A549 (cell line): Measurements from ENCODE around the gene ROR2. TPM values are rescaled to one million over a fixed set of nuclear protein-coding genes. Genes with fewer than 3 reads are reported as not detected.

Source experiments
- ATAC-seq, 2 experiments: fragments of 200-7000 bp in 1 of 2; fragments of >200 bp in 1 of 2; cut with Nextera tagmentation in 1 of 2; cut with Tn5 transposase in 1 of 2; 3 replicates each; pipeline versions ENCODE4 v1.8.0 to v1.9.1; 2018 to 2020; ENCODE audit warnings: mild to moderate bottlenecking in 1 of 2, moderate library complexity in 1 of 2
- CTCF ChIA-PET: fragments of 300-600 bp; sonication (Branson Sonifier 250); formaldehyde crosslinking; extraction: SDS; loops from one replicate; lab custom pipeline; 2021; ENCODE audit warnings: antibody characterized with exemption, inconsistent platforms; lab: Yijun Ruan, JAX
- POLR2A ChIA-PET: fragments of 350-600 bp; formaldehyde crosslinking; extraction: SDS; loops from one replicate; lab custom pipeline; 2021; ENCODE audit warnings: antibody characterized with exemption, inconsistent platforms; lab: Yijun Ruan, JAX
- DNase-seq, 2 experiments: peaks; one replicate each; pipeline versions ENCODE4 v3.0.0 to v3.0.0-alpha.2; 2011 to 2016; ENCODE audit warnings: low read depth in 1 of 2, low spot score in 1 of 2
- FAIRE-seq: peaks from 2 replicates; lab custom pipeline; 2011; peaks lifted over from hg19 to GRCh38; lab: Jason Lieb, UNC
- H3K27ac ChIP-seq, 2 experiments: fragments of >200 bp; sonication (Bioruptor Twin); formaldehyde crosslinking; 3 replicates each; pipeline ENCODE4 v1.5.1; 2016 to 2017
- H3K4me1 ChIP-seq: fragments of >200 bp; sonication (Bioruptor Twin); formaldehyde crosslinking; 3 replicates; pipeline ENCODE4 v1.6.1; 2016
- H3K4me2 ChIP-seq: fragments of >200 bp; sonication (Bioruptor Twin); formaldehyde crosslinking; 3 replicates; pipeline ENCODE4 v1.6.1; 2016
- H3K4me3 ChIP-seq: fragments of >200 bp; sonication (Bioruptor Twin); formaldehyde crosslinking; 3 replicates; pipeline ENCODE4 v1.5.1; 2016
- H3K9me3 ChIP-seq: fragments of >200 bp; sonication (Bioruptor Twin); formaldehyde crosslinking; 3 replicates; pipeline ENCODE4 v1.6.1; 2016
- CBX8 ChIP-seq: fragments of 200-600 bp; sonication (generic); IDR thresholded peaks from 2 replicates; pipeline ENCODE4 v1.6.1; 2016
- EP300 ChIP-seq, 2 experiments: fragments of >200 bp; sonication (Bioruptor Twin); formaldehyde crosslinking; IDR thresholded peaks; 2 replicates in 1 of 2; 3 replicates in 1 of 2; pipeline ENCODE4 v1.6.1; 2016 to 2017
- FOSB ChIP-seq: fragments of 250-450 bp; sonication (Bioruptor Pico); IDR thresholded peaks from 2 replicates; pipeline ENCODE4 v1.5.0; 2020; ENCODE audit warnings: mild to moderate bottlenecking, moderate library complexity
- FOSL2 ChIP-seq, 2 experiments: fragments of 450-650 bp in 1 of 2; fragments of >200 bp in 1 of 2; sonication (Bioruptor Twin) in 1 of 2; formaldehyde crosslinking; IDR thresholded peaks; 2 replicates each; pipeline versions ENCODE4 v1.5.0 to v1.6.1; 2016 to 2020; ENCODE audit warnings: mild to moderate bottlenecking in 1 of 2, moderate library complexity in 1 of 2
- HOXA7 ChIP-seq: fragments of 250-450 bp; sonication (Bioruptor Pico); IDR thresholded peaks from 2 replicates; pipeline ENCODE4 v1.5.0; 2020; ENCODE audit warnings: mild to moderate bottlenecking, moderate library complexity
- HOXB5 ChIP-seq: fragments of 250-450 bp; sonication (Bioruptor Pico); IDR thresholded peaks from 2 replicates; pipeline ENCODE4 v1.5.0; 2020; ENCODE audit warnings: mild to moderate bottlenecking, moderate library complexity
- JUN ChIP-seq, 2 experiments: fragments of >200 bp; sonication (Bioruptor Twin); formaldehyde crosslinking; IDR thresholded peaks; 2 replicates in 1 of 2; 3 replicates in 1 of 2; pipeline ENCODE4 v1.6.1; 2016 to 2017
- JUNB ChIP-seq: fragments of >200 bp; sonication (Bioruptor Twin); formaldehyde crosslinking; IDR thresholded peaks from 2 replicates; pipeline ENCODE4 v1.6.1; 2016
- KDM5A ChIP-seq: fragments of 200-600 bp; sonication (generic); IDR thresholded peaks from 2 replicates; pipeline ENCODE4 v1.6.1; 2016; ENCODE audit warnings: antibody characterized with exemption, mild to moderate bottlenecking
- MAFK ChIP-seq: fragments of 450-650 bp; IDR thresholded peaks from 2 replicates; pipeline ENCODE4 v1.6.1; 2014; ENCODE audit not compliant: partially characterized antibody
- MAZ ChIP-seq: fragments of 150-350 bp; IDR thresholded peaks from 2 replicates; pipeline ENCODE4 v1.6.1; 2014; ENCODE audit warnings: antibody characterized with exemption, low read depth, low read length, borderline replicate concordance
- NFE2L2 ChIP-seq: fragments of 150-350 bp; conservative IDR thresholded peaks from 2 replicates; pipeline ENCODE4 v1.6.1; 2014; ENCODE audit warnings: low read length
- NR3C1 ChIP-seq: fragments of >200 bp; sonication (Bioruptor Twin); formaldehyde crosslinking; IDR thresholded peaks from 3 replicates; pipeline ENCODE4 v1.6.1; 2017
- PHF8 ChIP-seq: fragments of 200-600 bp; sonication (generic); IDR thresholded peaks from 2 replicates; pipeline ENCODE4 v1.6.1; 2016; ENCODE audit warnings: low read depth, mild to moderate bottlenecking, antibody characterized with exemption, moderate library complexity, borderline replicate concordance
- RAD21 ChIP-seq, 2 experiments: fragments of >200 bp in 1 of 2; sonication (Bioruptor Twin) in 1 of 2; formaldehyde crosslinking in 1 of 2; IDR thresholded peaks in 1 of 2; conservative IDR thresholded peaks in 1 of 2; 2 replicates in 1 of 2; 3 replicates in 1 of 2; pipeline ENCODE4 v1.6.1; 2012 to 2018; ENCODE audit warnings: inconsistent platforms in 1 of 2
- RARB ChIP-seq: fragments of 250-450 bp; sonication (Bioruptor Pico); IDR thresholded peaks from 2 replicates; pipeline ENCODE4 v1.8.0; 2021; ENCODE audit warnings: mild to moderate bottlenecking, moderate library complexity
- RCOR1 ChIP-seq: fragments of 150-350 bp; IDR thresholded peaks from 2 replicates; pipeline ENCODE4 v1.6.1; 2014; ENCODE audit warnings: antibody characterized with exemption, low read length, low read depth
- RFX5 ChIP-seq: fragments of 450-650 bp; IDR thresholded peaks from 2 replicates; pipeline ENCODE4 v1.7.1; 2014; ENCODE audit warnings: antibody characterized with exemption, mild to moderate bottlenecking, moderate library complexity
- RNF2 ChIP-seq: fragments of 200-600 bp; sonication (generic); IDR thresholded peaks from 2 replicates; pipeline ENCODE4 v1.6.1; 2016; ENCODE audit warnings: low read depth, mild to moderate bottlenecking, antibody characterized with exemption, moderate library complexity, borderline replicate concordance
- TP53 ChIP-seq: fragments of 250-450 bp; sonication (Bioruptor Pico); IDR thresholded peaks from 2 replicates; pipeline ENCODE4 v1.5.0; 2021; ENCODE audit warnings: mild to moderate bottlenecking, moderate library complexity
- ZC3H11A ChIP-seq: fragments of 450-650 bp; IDR thresholded peaks from 2 replicates; pipeline ENCODE4 v1.6.1; 2014; ENCODE audit warnings: antibody characterized with exemption, mild to moderate bottlenecking
- ZFP36 ChIP-seq: fragments of 450-650 bp; IDR thresholded peaks from 2 replicates; pipeline ENCODE4 v1.6.1; 2014; ENCODE audit warnings: borderline replicate concordance; ENCODE audit not compliant: partially characterized antibody
- WGBS: methylation state at CpG from one replicate; pipeline ENCODE4 v1.1.6; 2017; ENCODE audit errors: missing lambda C conversion rate; 5-methylcytosine and 5-hydroxymethylcytosine counted together
- polyA plus RNA-seq, 4 experiments: library from polyadenylated mRNA; depleted of rRNA in 3 of 4; stranded (reverse); fragments of >200 nt; fragmentation: RNase III in 1 of 4; extraction: RNeasy Plus Mini Kit Qiagen cat#74134 plus additional on column Dnase treatment in 1 of 4; gene quantifications; 2 replicates in 3 of 4; 3 replicates in 1 of 4; pipeline ENCODE4 v1.2.3, GENCODE V29; 2011 to 2017
- TF ChIP-seq, protein P1 (sequence below): IDR thresholded peaks from 2 replicates; pipeline ENCODE4 v1.6.1; 2012; ENCODE audit warnings: low read depth, borderline replicate concordance
- TF ChIP-seq, protein P2 (sequence below): fragments of 250-450 bp; sonication (Bioruptor Pico); IDR thresholded peaks from 2 replicates; pipeline ENCODE4 v1.5.0; 2020; ENCODE audit warnings: low read depth, mild to moderate bottlenecking, moderate library complexity

The ROR2 gene
- polyA plus RNA-seq, 2 of the 4 experiments (the other 2 are of a cell fraction) = 0.12 to 0.53 TPM

DNA sequence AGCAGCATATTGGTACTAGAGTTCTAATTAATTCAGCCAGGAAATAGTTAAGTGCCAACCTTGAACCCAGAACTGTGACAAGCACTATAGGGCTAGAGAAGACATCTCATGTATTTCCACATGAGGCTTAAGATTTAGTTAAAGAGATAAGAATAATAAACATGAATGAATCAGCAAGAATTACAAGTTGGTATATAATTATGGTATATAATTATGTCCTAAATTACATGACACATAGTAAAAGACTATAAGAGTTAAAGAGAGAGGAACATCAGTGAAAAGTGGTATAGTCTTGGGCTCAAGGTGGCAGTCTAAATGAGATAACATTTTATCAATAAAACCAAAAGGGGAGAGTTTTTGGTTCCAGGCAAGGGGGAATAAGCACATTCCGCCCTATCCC lies 303.3 kb downstream of the ROR2 start:
- Histone ChIP-seq H3K9me3 (peaks cover 5% of the 10 kb centered on the region; the same call in 2 of the 3 replicates), H3K4me2 (no peak overlapping the region)
- 6% methylated on average over 1 of the region's 1 CpG for WGBS
- no peak for FAIRE-seq
- CTCF ChIA-PET = no interaction called here
- TF ChIP-seq MAFK (no peak), RNF2 (no peak), EP300 (IDR thresholded peaks at IDR 0.05) (no peak), TP53 (CRISPR knock-in tag) (no peak), HOXB5 (CRISPR knock-in tag) (no peak), FOSL2 (IDR thresholded peaks at IDR 0.05) (no peak), FOSL2 (CRISPR knock-in tag; IDR thresholded peaks at IDR 0.05) (no peak), CBX8 (no peak), JUN (IDR thresholded peaks at IDR 0.05) (no peak)
- TF ChIP-seq, protein P1, sequence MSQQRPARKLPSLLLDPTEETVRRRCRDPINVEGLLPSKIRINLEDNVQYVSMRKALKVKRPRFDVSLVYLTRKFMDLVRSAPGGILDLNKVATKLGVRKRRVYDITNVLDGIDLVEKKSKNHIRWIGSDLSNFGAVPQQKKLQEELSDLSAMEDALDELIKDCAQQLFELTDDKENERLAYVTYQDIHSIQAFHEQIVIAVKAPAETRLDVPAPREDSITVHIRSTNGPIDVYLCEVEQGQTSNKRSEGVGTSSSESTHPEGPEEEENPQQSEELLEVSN = no peak
- TF ChIP-seq, all 56 proteins: peak for 0
- DNase-seq = no peak
- H3K27ac ChIP-seq = no peak overlapping the region
- no peak for ATAC-seq
- no peak overlapping the region for H3K4me3 ChIP-seq
- POLR2A ChIA-PET = no interaction called here
- no peaks in the 10 kb centered on the region for H3K4me1 ChIP-seq

DNA sequence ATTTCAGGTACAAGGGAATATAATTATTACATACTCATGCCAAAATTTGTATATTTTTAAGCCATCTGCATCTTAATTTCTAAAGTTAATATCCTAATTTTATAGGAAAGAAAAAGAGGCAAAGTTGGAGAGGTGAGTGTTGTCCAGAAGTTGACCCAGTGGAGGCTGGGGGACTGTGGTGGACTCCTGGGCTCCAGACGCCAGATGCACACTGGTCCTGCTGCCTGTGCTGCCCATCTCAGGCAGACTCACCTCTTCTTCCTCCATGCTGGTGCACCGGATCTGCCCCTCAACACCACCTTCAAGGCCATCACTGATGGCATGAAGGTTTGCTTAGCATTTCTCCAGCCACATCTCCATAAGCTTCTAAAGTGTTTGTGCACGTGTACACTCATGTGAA lies 305.6 kb downstream of the ROR2 start:
- CTCF ChIA-PET = no interaction called here
- POLR2A ChIA-PET = no interaction called here
- DNase-seq = no peak
- Histone ChIP-seq H3K4me3 (no peak overlapping the region), H3K4me2 (no peak overlapping the region), H3K4me1 (no peaks in the 10 kb centered on the region), H3K9me3 (peaks cover 14% of the 10 kb centered on the region; the same call in 2 of the 3 replicates), H3K27ac (no peak overlapping the region)
- TF ChIP-seq RFX5 (no peak), HOXA7 (no peak)
- no peak for ATAC-seq
- no peak for FAIRE-seq
- WGBS = 48% methylated on average over 3 of the region's 3 CpGs

DNA sequence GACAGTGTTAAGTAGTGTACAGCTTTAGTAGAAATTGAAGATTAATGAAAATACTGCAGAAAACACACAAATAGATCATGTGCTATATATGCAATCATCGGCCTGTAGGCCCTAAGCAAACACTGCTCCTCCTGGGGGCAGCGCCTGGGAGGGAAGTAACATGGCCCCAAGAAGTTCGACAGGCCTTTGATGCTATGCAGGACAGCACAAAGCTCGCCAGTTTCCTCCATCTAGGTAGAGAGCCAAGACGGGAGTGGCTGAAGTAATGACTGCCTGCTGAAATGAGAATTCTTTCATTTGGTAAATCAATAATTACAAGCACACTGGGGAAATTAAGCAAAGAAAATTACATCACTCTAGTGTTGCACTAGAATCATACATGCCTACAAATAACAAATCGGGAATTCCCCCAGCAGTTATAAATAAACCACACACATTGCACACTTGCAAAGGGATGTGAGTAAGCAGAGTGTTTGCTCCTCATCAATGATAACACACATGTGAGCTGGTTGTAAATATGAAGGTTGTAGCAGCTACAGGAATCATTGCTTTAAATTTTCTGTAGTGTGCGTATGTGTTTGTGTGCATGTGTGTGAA lies 306.4 kb downstream of the ROR2 start:
- FAIRE-seq (no peak), ATAC-seq (no peak), DNase-seq (no peak)
- Histone ChIP-seq H3K4me3 (no peak overlapping the region), H3K9me3 (peaks cover 14% of the 10 kb centered on the region; the same call in 2 of the 3 replicates), H3K27ac (no peak overlapping the region), H3K4me2 (no peak overlapping the region), H3K4me1 (no peaks in the 10 kb centered on the region)
- CTCF ChIA-PET = interaction anchor here (1.0 kb wide), 1 partner anchor 13 kb away, joined by 3 read pairs; no protein-coding TSS in a partner anchor
- no peak for TF ChIP-seq NR3C1
- no peak for TF ChIP-seq RARB (CRISPR knock-in tag)
- TF ChIP-seq RAD21 (conservative IDR thresholded peaks at IDR 0.05 in 1 of 2, IDR thresholded peaks at IDR 0.05 in 1 of 2) = no peak
- TF ChIP-seq, protein P2, sequence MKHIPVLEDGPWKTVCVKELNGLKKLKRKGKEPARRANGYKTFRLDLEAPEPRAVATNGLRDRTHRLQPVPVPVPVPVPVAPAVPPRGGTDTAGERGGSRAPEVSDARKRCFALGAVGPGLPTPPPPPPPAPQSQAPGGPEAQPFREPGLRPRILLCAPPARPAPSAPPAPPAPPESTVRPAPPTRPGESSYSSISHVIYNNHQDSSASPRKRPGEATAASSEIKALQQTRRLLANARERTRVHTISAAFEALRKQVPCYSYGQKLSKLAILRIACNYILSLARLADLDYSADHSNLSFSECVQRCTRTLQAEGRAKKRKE (CRISPR knock-in tag) = no peak
- TF ChIP-seq CBX8 = no peak
- no peak for TF ChIP-seq ZC3H11A
- POLR2A ChIA-PET = no interaction called here
- WGBS = 52% methylated on average over 7 of the region's 7 CpGs

DNA sequence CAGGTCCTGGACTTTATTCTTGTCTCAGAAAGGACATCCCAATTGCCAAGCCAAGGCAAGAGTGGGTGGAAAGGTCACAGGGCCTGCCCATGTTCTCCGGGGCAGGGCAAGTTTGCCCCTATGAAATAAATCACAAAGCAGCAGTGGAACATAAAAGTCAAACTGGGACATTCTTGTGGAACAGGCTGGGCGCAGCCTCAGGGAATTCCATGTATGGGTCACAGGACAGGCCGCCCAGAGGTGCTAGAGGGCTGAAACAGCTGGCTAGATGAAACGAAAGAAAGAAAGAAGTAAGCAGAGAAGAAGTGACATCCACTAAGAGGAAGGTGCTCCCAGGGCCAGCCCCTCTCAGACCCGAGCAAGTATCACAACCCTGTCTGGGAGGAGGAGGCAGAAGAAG lies 307.3 kb downstream of the ROR2 start:
- WGBS = 37% methylated on average over 5 of the region's 5 CpGs
- Histone ChIP-seq H3K4me1 (no peaks in the 10 kb centered on the region), H3K27ac (no peak overlapping the region), H3K4me3 (no peak overlapping the region), H3K4me2 (no peak overlapping the region), H3K9me3 (peaks cover 14% of the 10 kb centered on the region; the same call in 2 of the 3 replicates)
- FAIRE-seq = no peak
- ATAC-seq = no peak
- DNase-seq = no peak
- CTCF ChIA-PET = interaction anchor here (1.0 kb wide), 1 partner anchor 14 kb away, joined by 3 read pairs; no protein-coding TSS in a partner anchor
- TF ChIP-seq, protein P2 (CRISPR knock-in tag) = no peak
- no peak for TF ChIP-seq RCOR1
- TF ChIP-seq JUNB = no peak
- TF ChIP-seq RFX5 = no peak
- TF ChIP-seq KDM5A = no peak
- no peak for TF ChIP-seq ZFP36
- TF ChIP-seq FOSB (CRISPR knock-in tag) = no peak
- TF ChIP-seq PHF8 = no peak
- no peak for TF ChIP-seq NFE2L2
- TF ChIP-seq MAZ = no peak
- no peak for TF ChIP-seq CBX8
- POLR2A ChIA-PET = no interaction called here
